ENCODE data around the gene TMEM225B. TPM values are rescaled to one million over a fixed set of nuclear protein-coding genes. Genes with fewer than 3 reads are reported as not detected.

TMEM225B gene
- total RNA-seq, 4 donors from 2014 or later, result not detected

DNA sequence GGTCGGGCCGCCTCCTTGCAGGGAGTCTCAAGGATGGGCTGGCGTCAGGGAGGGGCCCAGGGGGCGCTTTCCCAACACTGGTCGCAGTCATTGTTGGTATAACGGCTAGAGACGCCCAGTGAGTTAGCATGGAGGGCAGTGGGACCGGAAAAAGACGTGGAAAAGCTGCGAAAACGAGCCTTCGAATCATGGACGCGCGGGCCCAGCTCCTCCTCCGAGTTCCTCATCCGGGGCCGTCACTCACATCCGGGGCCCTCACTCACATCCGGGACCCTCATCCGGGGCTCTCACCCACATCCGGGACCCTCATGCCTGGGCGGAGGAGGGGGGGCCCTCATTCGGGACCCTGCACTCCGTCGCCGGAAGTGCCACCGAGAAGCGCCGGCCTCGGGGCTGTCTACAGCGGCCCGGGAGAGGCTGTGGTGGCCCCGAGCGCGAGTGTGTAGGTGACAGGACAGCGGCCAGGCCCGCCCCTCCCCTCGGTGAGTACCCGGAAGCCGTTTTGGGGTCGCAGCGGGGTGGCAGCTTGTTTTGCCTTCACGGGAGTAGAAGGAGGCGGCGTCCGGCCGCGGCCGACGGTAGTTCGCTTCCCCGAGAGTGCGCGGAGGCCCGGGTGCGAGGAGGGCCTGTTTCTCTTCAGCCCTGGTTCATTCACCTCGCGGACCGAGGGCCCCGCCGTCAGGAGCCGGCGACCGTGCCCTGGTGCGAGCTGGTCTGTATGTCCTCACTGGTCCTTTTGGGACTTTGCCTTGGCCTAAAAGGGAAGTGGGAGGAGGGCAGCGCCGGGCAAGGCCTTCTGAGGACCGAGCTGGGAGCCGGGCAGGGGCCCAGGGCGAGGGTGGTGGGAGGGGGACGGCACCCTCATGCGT is 39.5 kb upstream of the TMEM225B start, which contains the start of gene ZNF655:
Gene ZNF655, plus strand, starts transcription at position 337 of the 869 bp plus-strand sequence. CDS start 1,918 bp downstream, outside the sequence.
- peak; percentile 91 to 93 for TF ChIP-seq POLR2A (IDR thresholded peaks at IDR 0.05)
- TF ChIP-seq, protein P1, sequence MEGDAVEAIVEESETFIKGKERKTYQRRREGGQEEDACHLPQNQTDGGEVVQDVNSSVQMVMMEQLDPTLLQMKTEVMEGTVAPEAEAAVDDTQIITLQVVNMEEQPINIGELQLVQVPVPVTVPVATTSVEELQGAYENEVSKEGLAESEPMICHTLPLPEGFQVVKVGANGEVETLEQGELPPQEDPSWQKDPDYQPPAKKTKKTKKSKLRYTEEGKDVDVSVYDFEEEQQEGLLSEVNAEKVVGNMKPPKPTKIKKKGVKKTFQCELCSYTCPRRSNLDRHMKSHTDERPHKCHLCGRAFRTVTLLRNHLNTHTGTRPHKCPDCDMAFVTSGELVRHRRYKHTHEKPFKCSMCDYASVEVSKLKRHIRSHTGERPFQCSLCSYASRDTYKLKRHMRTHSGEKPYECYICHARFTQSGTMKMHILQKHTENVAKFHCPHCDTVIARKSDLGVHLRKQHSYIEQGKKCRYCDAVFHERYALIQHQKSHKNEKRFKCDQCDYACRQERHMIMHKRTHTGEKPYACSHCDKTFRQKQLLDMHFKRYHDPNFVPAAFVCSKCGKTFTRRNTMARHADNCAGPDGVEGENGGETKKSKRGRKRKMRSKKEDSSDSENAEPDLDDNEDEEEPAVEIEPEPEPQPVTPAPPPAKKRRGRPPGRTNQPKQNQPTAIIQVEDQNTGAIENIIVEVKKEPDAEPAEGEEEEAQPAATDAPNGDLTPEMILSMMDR (IDR thresholded peaks at IDR 0.05 in 4 of 5, conservative IDR thresholded peaks at IDR 0.05 in 1 of 5), result no peak
- peak within 1 kb of the TSS; percentile 82 to 94 (median 90) for H3K4me3 ChIP-seq
- intact Hi-C loops (cut with DNase I; ENCODE audit: low total_unique reads), result loop anchor here (2.0 to 10.0 kb wide), 4 partner anchors 54 to 1316 kb away; partner anchors contain the start of genes MEPCE, SRRT, ZCWPW1 and ZKSCAN5

DNA sequence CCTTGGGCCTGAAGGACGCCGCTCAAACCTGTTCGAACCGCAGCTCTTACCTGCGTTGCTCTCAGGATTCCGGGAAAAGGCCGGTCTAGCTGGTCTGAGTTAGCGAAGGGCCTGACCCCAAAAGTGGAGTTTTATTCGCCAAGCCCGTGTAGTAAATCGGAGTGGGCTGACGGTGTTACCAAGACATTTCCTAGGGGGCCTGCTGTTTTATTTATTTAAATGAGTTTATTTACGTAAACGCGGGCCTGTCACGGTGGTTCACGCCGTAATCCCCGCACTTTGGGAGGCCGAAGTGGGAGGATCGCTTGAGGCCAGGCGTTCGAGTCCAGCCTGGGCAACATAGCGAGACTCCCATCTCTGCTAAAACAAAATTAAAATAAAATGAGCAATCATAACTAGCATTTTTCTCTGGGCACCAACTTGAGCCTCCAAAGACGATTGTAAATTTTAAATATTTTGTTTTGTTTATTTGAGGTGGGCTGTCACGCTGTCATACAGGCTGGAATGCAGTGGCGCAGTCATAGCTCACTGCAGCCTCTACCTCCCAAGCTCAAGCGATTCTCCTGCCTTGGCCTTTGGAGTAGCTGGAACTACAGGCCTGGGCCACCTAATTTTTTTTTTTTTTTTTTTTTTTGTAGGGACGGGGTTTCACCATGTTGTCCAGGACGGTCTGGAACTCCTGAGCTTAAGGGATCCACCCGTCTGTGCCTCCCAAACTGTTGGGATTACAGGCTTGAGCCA is 38.7 kb upstream of the TMEM225B start:
- H3K27me3 ChIP-seq, result no peaks in the 10 kb centered on the region
- ATAC-seq (no peak), DNase-seq (no peak)
- H3K36me3 ChIP-seq, result peaks cover 0 to 46% of the 10 kb centered on the region in 2 donors
- intact Hi-C loops (cut with DNase I; ENCODE audit: low total_unique reads) (loop anchor here (2.0 to 10.0 kb wide), 4 partner anchors 55 to 1315 kb away; partner anchors contain the start of genes MEPCE, SRRT, ZCWPW1 and ZKSCAN5), in situ Hi-C loops (cut with MboI; ENCODE audit: low sequenced_read_pairs in 4 of 4) (loop anchor here in 1 of 4 donors (10.0 kb wide), 1 partner anchor 55 kb away; the partner anchor contains the start of genes ZKSCAN5 and ZNF394)
- peak overlapping the region; percentile 82 to 94 (median 90) for H3K4me3 ChIP-seq
- no peaks in the 10 kb centered on the region for H3K9me3 ChIP-seq
- TF ChIP-seq, protein P1 (IDR thresholded peaks at IDR 0.05 in 4 of 5, conservative IDR thresholded peaks at IDR 0.05 in 1 of 5), result no peak
- no peak for TF ChIP-seq POLR2A (IDR thresholded peaks at IDR 0.05)
- H3K4me1 ChIP-seq, result peaks cover 19 to 31% of the 10 kb centered on the region in 2 donors
- H3K27ac ChIP-seq, result peak overlapping the region; percentile 96 to 99 (median 98)

More for the DNA sequence above, 39.5 kb upstream of the TMEM225B start, which contains the start of gene ZNF655:
- Histone ChIP-seq H3K27me3 (no peaks in the 10 kb centered on the region), H3K36me3 (peaks cover 0 to 43% of the 10 kb centered on the region in 2 donors), H3K27ac (peak within 1 kb of the TSS; percentile 96 to 99 (median 98)), H3K4me1 (peaks cover 19 to 31% of the 10 kb centered on the region in 2 donors), H3K9me3 (no peaks in the 10 kb centered on the region)
- ATAC-seq (peak; percentile 86 to 92), DNase-seq (peak; percentile 91 to 92)
- in situ Hi-C loops (cut with MboI; ENCODE audit: low sequenced_read_pairs in 4 of 4), result loop anchor here in 1 of 4 donors (10.0 kb wide), 1 partner anchor 54 kb away; the partner anchor contains the start of genes ZKSCAN5 and ZNF394

DNA sequence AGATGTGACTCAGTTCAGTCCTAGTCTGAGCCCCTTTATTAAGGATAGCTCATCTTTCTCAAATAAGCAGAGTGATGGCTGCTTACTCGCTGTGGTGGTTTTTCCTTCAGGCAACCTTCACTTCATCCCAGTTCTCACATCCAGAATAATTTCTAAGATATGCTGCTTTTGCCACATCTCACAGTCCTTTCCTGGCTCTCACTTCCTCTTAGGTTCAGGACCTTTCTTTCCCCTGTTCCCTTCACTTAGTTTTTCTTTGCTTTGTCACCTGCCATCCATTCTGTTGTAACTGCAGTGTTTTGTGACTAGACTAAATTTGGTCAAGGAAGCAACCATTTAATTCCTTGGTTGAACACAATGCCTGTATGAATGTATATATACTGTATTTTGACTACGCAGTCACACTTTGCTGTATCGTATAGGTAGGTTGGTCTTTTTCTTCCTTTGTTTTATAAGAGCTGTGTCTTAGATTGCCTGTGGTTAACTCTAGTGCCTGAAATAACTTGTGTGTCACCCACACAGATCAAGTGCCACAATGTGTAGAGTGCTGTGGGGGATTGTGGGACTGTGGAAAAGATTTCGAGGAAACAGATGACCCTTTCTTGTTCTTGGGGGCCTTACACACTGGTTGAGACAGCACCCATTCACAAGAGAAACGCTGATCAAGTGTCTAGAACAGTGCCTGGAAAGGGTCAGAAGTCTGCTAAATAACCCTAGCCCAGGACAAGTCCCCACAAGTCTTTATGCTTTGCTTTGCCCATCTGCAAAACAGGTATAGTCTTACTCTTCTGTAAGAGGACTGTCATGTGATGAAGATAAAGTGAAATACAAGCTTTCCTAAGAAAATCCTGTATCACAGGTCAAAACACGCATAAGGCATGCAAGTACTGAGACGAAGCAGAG is 37.0 kb upstream of the TMEM225B start:
- intact Hi-C loops (cut with DNase I; ENCODE audit: low total_unique reads) (loop anchor here (1.0 to 5.0 kb wide), 2 partner anchors 15 to 176 kb away; partner anchors contain the start of gene CYP3A7), in situ Hi-C loops (cut with MboI; ENCODE audit: low sequenced_read_pairs in 4 of 4) (no loop called here)
- DNase-seq (no peak), ATAC-seq (no peak)
- H3K36me3 ChIP-seq, result peaks cover 0 to 58% of the 10 kb centered on the region in 2 donors
- no peak for TF ChIP-seq POLR2A (IDR thresholded peaks at IDR 0.05)
- TF ChIP-seq, protein P1 (IDR thresholded peaks at IDR 0.05 in 4 of 5, conservative IDR thresholded peaks at IDR 0.05 in 1 of 5), result no peak
- H3K9me3 ChIP-seq, result no peaks in the 10 kb centered on the region
- H3K4me3 ChIP-seq, result no peak overlapping the region
- H3K4me1 ChIP-seq, result peaks cover 19 to 31% of the 10 kb centered on the region in 2 donors
- H3K27ac ChIP-seq, result peak overlapping the region; percentile 96 to 99 (median 98)
- no peaks in the 10 kb centered on the region for H3K27me3 ChIP-seq

DNA sequence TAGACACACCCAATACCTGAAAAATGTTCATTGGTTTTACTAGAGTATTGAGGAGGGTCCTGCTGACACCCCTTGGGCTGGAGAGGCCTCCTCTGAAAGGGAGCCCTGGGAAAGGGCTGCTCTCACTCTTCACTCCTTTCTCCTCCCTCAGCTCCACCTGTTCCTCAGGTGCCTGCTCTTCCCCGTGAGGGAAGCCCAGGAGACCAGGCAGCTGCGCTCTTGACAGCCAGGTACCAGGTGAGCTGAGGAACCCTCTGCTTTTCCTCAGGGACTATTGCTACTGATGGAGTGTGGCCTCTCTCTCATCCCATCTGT is 36.4 kb upstream of the TMEM225B start:
- Histone ChIP-seq H3K27ac (peak overlapping the region; percentile 96 to 99 (median 98)), H3K4me3 (no peak overlapping the region), H3K36me3 (peaks cover 0 to 62% of the 10 kb centered on the region in 2 donors), H3K9me3 (no peaks in the 10 kb centered on the region), H3K27me3 (no peaks in the 10 kb centered on the region), H3K4me1 (peaks cover 19 to 31% of the 10 kb centered on the region in 2 donors)
- DNase-seq (no peak), ATAC-seq (no peak)
- in situ Hi-C loops (cut with MboI; ENCODE audit: low sequenced_read_pairs in 4 of 4), result no loop called here
- no peak for TF ChIP-seq POLR2A (IDR thresholded peaks at IDR 0.05)
- TF ChIP-seq, protein P1 (IDR thresholded peaks at IDR 0.05 in 4 of 5, conservative IDR thresholded peaks at IDR 0.05 in 1 of 5), result no peak
- intact Hi-C loops (cut with DNase I; ENCODE audit: low total_unique reads), result loop anchor here (1.0 to 5.0 kb wide), 2 partner anchors 15 to 176 kb away; partner anchors contain the start of gene CYP3A7
